Activated naive CD8-positive, alpha-beta T cell (primary cell): ENCODE results near the gene BANF2.

Source experiments
- H3K27ac Mint-ChIP-seq: one replicate; pipeline ENCODE4 v1.8.0; 2021; ENCODE audit warnings: mixed read lengths
- H3K27me3 Mint-ChIP-seq: one replicate; pipeline ENCODE4 v1.8.0; 2021; ENCODE audit warnings: mixed read lengths
- H3K36me3 Mint-ChIP-seq: one replicate; pipeline ENCODE4 v1.8.0; 2021; ENCODE audit warnings: mixed read lengths
- H3K4me1 Mint-ChIP-seq: one replicate; pipeline ENCODE4 v1.8.0; 2021; ENCODE audit warnings: low read depth, mixed read lengths
- H3K4me3 Mint-ChIP-seq: one replicate; pipeline ENCODE4 v1.8.0; 2021; ENCODE audit warnings: mild to moderate bottlenecking, mixed read lengths
- H3K9me3 Mint-ChIP-seq: one replicate; pipeline ENCODE4 v1.8.0; 2021; ENCODE audit warnings: low read depth, mixed read lengths

Gene BANF2

GRCh38 chr20:17723301-17723691 is 23.5 kb downstream of the BANF2 start:
- no peaks in the 10 kb centered on the region for H3K27me3 Mint-ChIP-seq
- H3K9me3 Mint-ChIP-seq, result no peaks in the 10 kb centered on the region
- no peak overlapping the region for H3K27ac Mint-ChIP-seq

GRCh38 chr20:17725094-17725835 is 25.5 kb downstream of the BANF2 start:
- no peak overlapping the region for H3K4me3 Mint-ChIP-seq
- H3K9me3 Mint-ChIP-seq, result no peaks in the 10 kb centered on the region
- no peaks in the 10 kb centered on the region for H3K27me3 Mint-ChIP-seq
- no peak overlapping the region for H3K27ac Mint-ChIP-seq
- no peaks in the 10 kb centered on the region for H3K36me3 Mint-ChIP-seq
- H3K4me1 Mint-ChIP-seq, result no peaks in the 10 kb centered on the region

More at GRCh38 chr20:17723301-17723691, 23.5 kb downstream of the BANF2 start:
- Mint-ChIP-seq H3K4me3 (no peak overlapping the region), H3K4me1 (no peaks in the 10 kb centered on the region), H3K36me3 (no peaks in the 10 kb centered on the region)

- H3K27me3 Mint-ChIP-seq, result peaks cover 2% of the 10 kb centered on the region
- no peaks in the 10 kb centered on the region for H3K36me3 Mint-ChIP-seq
- no peak overlapping the region for H3K4me3 Mint-ChIP-seq
- no peak overlapping the region for H3K27ac Mint-ChIP-seq
- no peaks in the 10 kb centered on the region for H3K4me1 Mint-ChIP-seq
- no peaks in the 10 kb centered on the region for H3K9me3 Mint-ChIP-seq
Measured at GRCh38 chr20:17726902-17727301, 27.1 kb downstream of the BANF2 start.

- Mint-ChIP-seq H3K4me1 (no peaks in the 10 kb centered on the region), H3K27me3 (peaks cover 2% of the 10 kb centered on the region), H3K9me3 (no peaks in the 10 kb centered on the region), H3K4me3 (no peak overlapping the region), H3K27ac (no peak overlapping the region), H3K36me3 (no peaks in the 10 kb centered on the region)
Measured at GRCh38 chr20:17727351-17727750, 27.6 kb downstream of the BANF2 start.

GRCh38 chr20:17728074-17728473 is 28.3 kb downstream of the BANF2 start:
- no peak overlapping the region for H3K4me3 Mint-ChIP-seq
- no peaks in the 10 kb centered on the region for H3K4me1 Mint-ChIP-seq
- H3K36me3 Mint-ChIP-seq, result no peaks in the 10 kb centered on the region
- H3K9me3 Mint-ChIP-seq, result no peaks in the 10 kb centered on the region
- H3K27me3 Mint-ChIP-seq, result peaks cover 2% of the 10 kb centered on the region
- no peak overlapping the region for H3K27ac Mint-ChIP-seq

GRCh38 chr20:17730071-17730470 is 30.3 kb downstream of the BANF2 start:
- no peaks in the 10 kb centered on the region for H3K36me3 Mint-ChIP-seq
- H3K27ac Mint-ChIP-seq, result no peak overlapping the region
- H3K27me3 Mint-ChIP-seq, result peaks cover 3% of the 10 kb centered on the region
- H3K4me1 Mint-ChIP-seq, result no peaks in the 10 kb centered on the region
- no peak overlapping the region for H3K4me3 Mint-ChIP-seq
- no peaks in the 10 kb centered on the region for H3K9me3 Mint-ChIP-seq

- Mint-ChIP-seq H3K4me3 (no peak overlapping the region), H3K36me3 (no peaks in the 10 kb centered on the region), H3K4me1 (no peaks in the 10 kb centered on the region), H3K27me3 (peaks cover 3% of the 10 kb centered on the region), H3K27ac (no peak overlapping the region), H3K9me3 (no peaks in the 10 kb centered on the region)
Measured at GRCh38 chr20:17731233-17731632, 31.5 kb downstream of the BANF2 start.

DNA sequence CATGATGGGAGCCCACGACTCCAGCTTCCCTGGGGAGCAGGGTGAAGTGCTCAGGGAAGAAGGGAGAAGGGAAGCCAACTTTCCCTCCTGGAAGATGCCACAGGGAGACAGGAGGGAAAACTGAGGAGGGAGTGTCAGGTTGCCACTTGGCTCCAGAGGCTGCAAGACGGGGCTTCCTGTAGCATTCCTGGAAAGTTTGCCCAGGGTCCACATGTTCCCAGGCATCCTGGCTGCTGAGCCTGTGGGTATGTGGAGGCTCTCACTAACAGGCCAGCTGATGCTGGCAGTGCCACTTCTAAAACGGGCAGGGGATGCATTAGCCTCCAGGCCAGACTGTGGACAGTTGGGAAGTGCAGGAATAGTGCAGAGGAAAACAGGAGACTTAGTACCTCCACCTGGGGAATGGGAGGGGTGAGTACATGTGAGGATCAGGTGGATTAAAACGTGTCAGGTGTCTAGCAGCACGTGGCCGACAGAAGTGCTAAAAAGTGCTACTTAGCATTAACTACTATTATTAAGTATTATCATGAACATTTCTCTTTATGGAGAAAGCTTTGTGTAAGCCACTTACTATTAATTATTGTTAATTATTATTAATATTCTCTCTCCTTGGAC is 33.2 kb downstream of the BANF2 start:
- Mint-ChIP-seq H3K36me3 (no peaks in the 10 kb centered on the region), H3K27me3 (peaks cover 4% of the 10 kb centered on the region), H3K9me3 (no peaks in the 10 kb centered on the region), H3K4me1 (no peaks in the 10 kb centered on the region), H3K27ac (no peak overlapping the region), H3K4me3 (no peak overlapping the region)

- Mint-ChIP-seq H3K27me3 (peaks cover 8% of the 10 kb centered on the region), H3K36me3 (peaks cover 3% of the 10 kb centered on the region), H3K4me1 (no peaks in the 10 kb centered on the region), H3K27ac (no peak overlapping the region), H3K4me3 (no peak overlapping the region), H3K9me3 (no peaks in the 10 kb centered on the region)
Measured at GRCh38 chr20:17733767-17734304, 34.1 kb downstream of the BANF2 start.

DNA sequence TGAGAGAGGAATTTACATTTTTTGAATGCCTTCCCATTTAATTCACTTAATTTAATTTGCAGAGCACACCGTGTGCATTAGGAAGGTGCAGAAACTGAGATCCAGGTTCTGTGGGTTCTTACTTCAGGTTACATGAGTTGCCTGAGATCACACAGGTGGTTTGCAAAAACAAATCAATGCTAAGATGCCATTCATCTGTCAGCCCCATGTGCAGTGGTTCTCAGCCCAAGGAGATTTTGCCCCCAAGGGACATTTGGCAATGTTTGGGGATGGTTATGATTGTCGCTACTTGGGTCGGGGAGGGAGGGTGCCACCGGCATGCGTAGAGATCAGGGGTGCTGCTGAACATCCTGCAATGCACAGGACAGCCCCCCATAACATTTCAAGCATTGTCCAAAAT is 34.6 kb downstream of the BANF2 start:
- H3K36me3 Mint-ChIP-seq, result peaks cover 3% of the 10 kb centered on the region
- H3K4me1 Mint-ChIP-seq, result no peaks in the 10 kb centered on the region
- no peak overlapping the region for H3K4me3 Mint-ChIP-seq
- no peak overlapping the region for H3K27ac Mint-ChIP-seq
- H3K9me3 Mint-ChIP-seq, result no peaks in the 10 kb centered on the region
- H3K27me3 Mint-ChIP-seq, result peaks cover 8% of the 10 kb centered on the region

DNA sequence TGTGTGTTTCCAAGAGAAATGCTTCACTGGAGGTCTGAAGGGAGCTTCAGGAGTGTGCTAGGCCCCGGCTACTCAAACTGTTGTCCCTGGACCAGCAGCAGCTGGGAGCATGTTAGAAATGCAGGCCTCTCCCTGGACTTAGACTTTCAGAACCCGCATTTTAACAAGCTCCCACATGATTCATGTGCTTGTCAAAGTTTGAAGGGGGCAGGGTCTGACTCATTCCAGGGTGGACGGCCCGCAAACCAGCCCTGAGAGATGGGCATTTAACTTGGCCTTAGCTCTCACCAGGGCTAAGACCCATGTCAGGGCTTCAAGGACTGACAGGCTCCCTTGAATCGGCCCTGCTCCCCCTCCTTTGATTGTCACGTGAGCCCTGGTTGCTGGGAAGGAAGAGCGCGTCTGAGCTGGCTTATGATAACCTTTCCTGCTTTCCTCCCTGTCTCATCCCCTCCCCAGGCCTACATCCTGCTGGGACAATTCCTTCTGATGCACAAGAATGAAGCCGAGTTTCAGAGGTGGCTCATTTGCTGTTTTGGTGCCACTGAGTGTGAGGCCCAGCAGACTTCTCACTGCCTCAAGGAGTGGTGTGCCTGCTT is 35.5 kb downstream of the BANF2 start:
- Mint-ChIP-seq H3K27ac (no peak overlapping the region), H3K36me3 (peaks cover 3% of the 10 kb centered on the region), H3K9me3 (no peaks in the 10 kb centered on the region), H3K4me3 (no peak overlapping the region), H3K4me1 (no peaks in the 10 kb centered on the region), H3K27me3 (peaks cover 8% of the 10 kb centered on the region)

DNA sequence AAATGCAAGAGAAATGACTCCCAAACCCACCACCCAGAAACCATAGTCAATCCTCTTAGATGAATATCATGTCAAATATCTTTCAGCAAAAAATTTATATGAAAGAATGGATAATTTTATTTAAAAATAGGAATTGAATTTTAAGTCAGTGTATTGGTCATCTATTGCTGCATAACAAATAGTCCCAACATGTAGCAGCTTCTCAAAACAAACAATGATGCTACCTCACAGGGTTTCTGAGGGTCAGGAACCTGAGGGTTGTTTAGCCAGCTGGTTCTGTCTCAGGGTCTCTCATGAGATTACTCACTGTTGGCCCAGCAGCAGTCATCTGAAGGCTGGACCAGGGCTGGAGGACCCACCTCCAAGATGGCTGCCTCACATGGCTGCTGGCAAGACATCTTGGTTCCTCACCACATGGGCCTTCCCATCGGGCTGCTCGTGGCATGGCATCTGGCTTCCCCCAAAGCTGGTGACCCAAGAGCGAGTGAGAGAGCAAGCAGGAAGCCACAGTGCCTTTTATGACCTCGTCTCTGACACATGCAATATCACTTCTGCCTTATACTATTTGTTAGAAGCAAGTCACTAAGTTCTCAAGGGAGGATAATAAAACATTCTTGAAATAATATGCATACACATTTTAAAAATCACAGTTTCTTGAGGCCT is 36.3 kb downstream of the BANF2 start:
- Mint-ChIP-seq H3K36me3 (peaks cover 3% of the 10 kb centered on the region), H3K4me1 (no peaks in the 10 kb centered on the region), H3K9me3 (no peaks in the 10 kb centered on the region), H3K27ac (no peak overlapping the region), H3K27me3 (peaks cover 8% of the 10 kb centered on the region), H3K4me3 (no peak overlapping the region)

DNA sequence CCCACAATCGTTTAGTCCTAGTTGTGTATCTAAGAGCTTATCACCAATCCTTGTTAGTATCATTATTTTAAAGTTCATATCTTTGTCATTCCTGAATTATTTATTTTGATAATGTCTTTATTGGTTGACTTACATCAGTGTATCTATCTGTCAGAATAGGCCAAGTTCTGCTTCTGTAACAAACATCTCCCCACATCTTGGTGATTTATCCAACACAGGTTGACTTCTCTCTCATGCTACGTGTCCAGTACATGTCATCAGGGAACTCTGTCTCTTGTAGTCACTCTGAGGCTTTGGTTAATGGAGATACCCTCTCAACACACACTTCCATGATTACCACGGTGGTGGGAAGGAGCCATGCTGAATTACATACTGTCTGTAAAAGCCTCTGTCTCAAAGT is 38.4 kb downstream of the BANF2 start:
- H3K36me3 Mint-ChIP-seq, result peaks cover 3% of the 10 kb centered on the region
- H3K27me3 Mint-ChIP-seq, result peaks cover 4% of the 10 kb centered on the region
- no peaks in the 10 kb centered on the region for H3K4me1 Mint-ChIP-seq
- H3K27ac Mint-ChIP-seq, result no peak overlapping the region
- no peaks in the 10 kb centered on the region for H3K9me3 Mint-ChIP-seq
- no peak overlapping the region for H3K4me3 Mint-ChIP-seq

DNA sequence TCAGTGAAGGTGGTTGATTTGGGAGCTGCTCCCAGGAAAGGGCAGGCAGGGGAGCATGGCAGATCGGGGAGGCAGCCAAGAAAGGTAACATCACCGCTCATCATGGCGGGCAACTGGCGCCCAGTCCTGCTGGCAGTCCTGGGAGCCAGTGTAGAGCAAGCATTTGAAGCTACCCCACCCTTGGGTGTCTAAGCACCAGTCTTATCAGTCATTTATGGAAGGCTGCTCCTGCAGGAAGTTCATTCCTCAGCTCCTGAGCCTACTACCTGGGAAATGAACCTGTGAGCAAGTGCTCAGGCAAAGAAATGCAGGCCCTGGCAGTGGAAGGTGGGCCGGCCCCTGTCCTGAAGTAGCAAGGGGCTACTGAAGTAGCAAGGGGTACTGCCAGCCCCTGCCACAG is 41.5 kb downstream of the BANF2 start:
- Mint-ChIP-seq H3K27ac (no peak overlapping the region), H3K36me3 (peaks cover 3% of the 10 kb centered on the region), H3K27me3 (peaks cover 4% of the 10 kb centered on the region), H3K4me1 (no peaks in the 10 kb centered on the region), H3K4me3 (no peak overlapping the region), H3K9me3 (no peaks in the 10 kb centered on the region)

DNA sequence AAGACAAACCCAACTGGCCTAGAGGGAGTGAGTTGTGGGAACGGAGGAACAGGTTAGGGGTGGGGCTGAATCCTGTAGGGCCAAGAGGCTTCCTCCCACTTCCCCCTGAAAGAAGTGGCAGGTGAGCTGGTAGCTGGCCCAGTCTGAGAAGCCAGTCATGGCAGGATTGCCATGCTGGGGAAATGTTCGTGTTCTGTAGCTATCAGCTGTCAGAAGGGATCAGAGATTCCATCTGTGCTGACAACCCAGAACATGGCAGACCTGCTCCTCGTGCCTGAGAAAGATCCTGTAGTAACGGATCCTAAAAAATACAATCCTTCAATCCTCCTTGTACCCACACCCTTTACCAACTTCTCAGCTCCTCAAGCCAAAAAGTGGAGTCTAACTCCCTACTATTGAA is 43.0 kb downstream of the BANF2 start:
- H3K4me3 Mint-ChIP-seq, result no peak overlapping the region
- H3K27ac Mint-ChIP-seq, result no peak overlapping the region
- no peaks in the 10 kb centered on the region for H3K9me3 Mint-ChIP-seq
- H3K27me3 Mint-ChIP-seq, result peaks cover 4% of the 10 kb centered on the region
- H3K36me3 Mint-ChIP-seq, result peaks cover 3% of the 10 kb centered on the region
- H3K4me1 Mint-ChIP-seq, result no peaks in the 10 kb centered on the region
